ENCODE measurements around the gene CABCOCO1. TPM values are rescaled to one million over a fixed set of nuclear protein-coding genes. Genes with fewer than 3 reads are reported as not detected.
A peak's percentile ranks its signal among the peaks of the same experiment; 100 is the strongest.

Gene CABCOCO1
- total RNA-seq (2022) (not detected in 2 replicates), Bru-seq, nascent RNA (percentile 8 among the genes with signal in this experiment), BruChase-seq, experiment 1, labeled RNA remaining after a 2-hour chase (percentile 6 among the genes with signal in this experiment), BruChase-seq, experiment 2, labeled RNA remaining after a 6-hour chase (percentile 5 among the genes with signal in this experiment)
- long read RNA-seq = 0 reads

DNA sequence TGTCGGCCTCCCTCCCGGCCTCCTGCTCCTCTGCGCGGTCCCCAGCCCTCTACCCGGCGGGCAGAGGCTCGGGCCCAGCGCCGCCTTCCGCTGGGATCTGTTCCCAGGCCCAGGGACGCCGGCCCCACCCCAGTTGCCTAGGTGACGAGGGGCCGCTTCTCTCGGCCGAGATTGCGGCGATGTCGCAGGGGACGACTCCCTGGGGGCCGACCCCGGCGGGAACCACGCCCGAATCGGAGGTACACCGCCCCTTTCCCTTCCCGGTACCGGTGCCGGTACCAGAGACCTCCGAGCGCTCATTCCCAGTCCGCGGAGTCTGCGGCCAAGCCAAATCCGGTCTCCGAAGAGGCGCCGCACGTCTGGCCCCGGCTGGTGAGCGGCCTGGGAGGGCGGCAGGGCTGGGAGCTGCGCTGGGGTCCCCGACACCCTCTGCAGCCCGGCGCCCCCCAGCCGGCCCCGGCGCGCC, at the start of gene CABCOCO1:
Gene CABCOCO1, plus strand, starts transcription at position 136 of the 466 bp plus-strand sequence. Its CDS starts 44 bp downstream, at position 180.
- no peak within 1 kb of the TSS for H3K27ac Mint-ChIP-seq (ENCODE audit: unreplicated experiment)
- intact Hi-C loops (cut with micrococcal nuclease; ENCODE audit: unreplicated experiment) = loop anchor here (10.0 kb wide), 1 partner anchor 388 kb away; no protein-coding TSS in a partner anchor
- H3K4me3 ChIP-seq (ENCODE audit: low read depth, low read length) = peak within 1 kb of the TSS; percentile 61

GRCh38 chr10:61613665-61614064, 49.1 kb upstream of the CABCOCO1 start:
- Mint-ChIP-seq H3K27me3 (ENCODE audit: insufficient read depth, unreplicated experiment) (peaks cover 12% of the 10 kb centered on the region), H3K4me1 (ENCODE audit: low read depth, unreplicated experiment) (no peaks in the 10 kb centered on the region), H3K4me3 (ENCODE audit: unreplicated experiment) (no peak overlapping the region), H3K9me3 (ENCODE audit: unreplicated experiment) (no peaks in the 10 kb centered on the region), H3K36me3 (ENCODE audit: insufficient read depth, unreplicated experiment) (no peaks in the 10 kb centered on the region), H3K27ac (ENCODE audit: unreplicated experiment) (no peak overlapping the region)
- DNase-seq = no peak
- H3K4me1 ChIP-seq = no peaks in the 10 kb centered on the region; the same call in 1 of the 2 replicates
- no peaks in the 10 kb centered on the region for H3K9me3 ChIP-seq
- no TSS peak for BruUV-seq (replicated peaks)
- TF ChIP-seq, protein P1, sequence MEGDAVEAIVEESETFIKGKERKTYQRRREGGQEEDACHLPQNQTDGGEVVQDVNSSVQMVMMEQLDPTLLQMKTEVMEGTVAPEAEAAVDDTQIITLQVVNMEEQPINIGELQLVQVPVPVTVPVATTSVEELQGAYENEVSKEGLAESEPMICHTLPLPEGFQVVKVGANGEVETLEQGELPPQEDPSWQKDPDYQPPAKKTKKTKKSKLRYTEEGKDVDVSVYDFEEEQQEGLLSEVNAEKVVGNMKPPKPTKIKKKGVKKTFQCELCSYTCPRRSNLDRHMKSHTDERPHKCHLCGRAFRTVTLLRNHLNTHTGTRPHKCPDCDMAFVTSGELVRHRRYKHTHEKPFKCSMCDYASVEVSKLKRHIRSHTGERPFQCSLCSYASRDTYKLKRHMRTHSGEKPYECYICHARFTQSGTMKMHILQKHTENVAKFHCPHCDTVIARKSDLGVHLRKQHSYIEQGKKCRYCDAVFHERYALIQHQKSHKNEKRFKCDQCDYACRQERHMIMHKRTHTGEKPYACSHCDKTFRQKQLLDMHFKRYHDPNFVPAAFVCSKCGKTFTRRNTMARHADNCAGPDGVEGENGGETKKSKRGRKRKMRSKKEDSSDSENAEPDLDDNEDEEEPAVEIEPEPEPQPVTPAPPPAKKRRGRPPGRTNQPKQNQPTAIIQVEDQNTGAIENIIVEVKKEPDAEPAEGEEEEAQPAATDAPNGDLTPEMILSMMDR (IDR thresholded peaks at IDR 0.05; ENCODE audit: insufficient read depth in 1 of 2, low read depth in 1 of 2, low read length in 1 of 2, severe bottlenecking in 1 of 2, unreplicated experiment in 1 of 2) = no peak
- no peak overlapping the region for H3K4me3 ChIP-seq (ENCODE audit: low read depth, low read length)
- no peaks in the 10 kb centered on the region for H3K27me3 ChIP-seq (replicated peaks; ENCODE audit: control insufficient read depth, insufficient read depth, low read length)
- intact Hi-C loops (cut with micrococcal nuclease; ENCODE audit: unreplicated experiment) = no loop called here
- ChIA-PET CTCF (no interaction called here), POLR2A (no interaction called here)
- H3K36me3 ChIP-seq (ENCODE audit: control insufficient read depth, insufficient read depth, low read length) = no peaks in the 10 kb centered on the region

More for the DNA sequence above, at the start of gene CABCOCO1:
- H3K9me3 ChIP-seq = no peaks in the 10 kb centered on the region
- Mint-ChIP-seq H3K4me1 (ENCODE audit: low read depth, unreplicated experiment) (no peaks in the 10 kb centered on the region), H3K9me3 (ENCODE audit: unreplicated experiment) (no peaks in the 10 kb centered on the region), H3K27me3 (ENCODE audit: insufficient read depth, unreplicated experiment) (peaks cover 23% of the 10 kb centered on the region), H3K36me3 (ENCODE audit: insufficient read depth, unreplicated experiment) (no peaks in the 10 kb centered on the region), H3K4me3 (ENCODE audit: unreplicated experiment) (peak within 1 kb of the TSS; percentile 63)
- ChIA-PET POLR2A (no interaction called here), CTCF (no interaction called here)
- BruUV-seq (replicated peaks) = no TSS peak
- peak; percentile 78 to 87 for DNase-seq
- H3K4me1 ChIP-seq = no peaks in the 10 kb centered on the region
- no peaks in the 10 kb centered on the region for H3K27me3 ChIP-seq (replicated peaks; ENCODE audit: control insufficient read depth, insufficient read depth, low read length)
- H3K36me3 ChIP-seq (ENCODE audit: control insufficient read depth, insufficient read depth, low read length) = no peaks in the 10 kb centered on the region
- TF ChIP-seq, protein P1 (IDR thresholded peaks at IDR 0.05; ENCODE audit: insufficient read depth in 1 of 2, low read depth in 1 of 2, low read length in 1 of 2, severe bottlenecking in 1 of 2, unreplicated experiment in 1 of 2) = peak in 1 of 2 experiments; percentile 46

GRCh38 chr10:61616611-61617010, 46.1 kb upstream of the CABCOCO1 start:
- Histone ChIP-seq H3K36me3 (ENCODE audit: control insufficient read depth, insufficient read depth, low read length) (no peaks in the 10 kb centered on the region), H3K4me3 (ENCODE audit: low read depth, low read length) (no peak overlapping the region), H3K27me3 (replicated peaks; ENCODE audit: control insufficient read depth, insufficient read depth, low read length) (no peaks in the 10 kb centered on the region), H3K4me1 (no peaks in the 10 kb centered on the region; the same call in 1 of the 2 replicates), H3K9me3 (no peaks in the 10 kb centered on the region)
- Mint-ChIP-seq H3K9me3 (ENCODE audit: unreplicated experiment) (no peaks in the 10 kb centered on the region), H3K36me3 (ENCODE audit: insufficient read depth, unreplicated experiment) (no peaks in the 10 kb centered on the region), H3K27me3 (ENCODE audit: insufficient read depth, unreplicated experiment) (peaks cover 9% of the 10 kb centered on the region), H3K4me3 (ENCODE audit: unreplicated experiment) (no peak overlapping the region), H3K4me1 (ENCODE audit: low read depth, unreplicated experiment) (peaks cover 3% of the 10 kb centered on the region), H3K27ac (ENCODE audit: unreplicated experiment) (no peak overlapping the region)
- POLR2A ChIA-PET = no interaction called here
- TF ChIP-seq, protein P1 (IDR thresholded peaks at IDR 0.05; ENCODE audit: insufficient read depth in 1 of 2, low read depth in 1 of 2, low read length in 1 of 2, severe bottlenecking in 1 of 2, unreplicated experiment in 1 of 2) = no peak
- intact Hi-C loops (cut with micrococcal nuclease; ENCODE audit: unreplicated experiment) = no loop called here
- DNase-seq = no peak
- no TSS peak for BruUV-seq (replicated peaks)
- CTCF ChIA-PET = no interaction called here
